Left ventricle myocardium inferior (tissue), 1 donor: ENCODE data around the gene SLC15A4. TPM values are rescaled to one million over a fixed set of nuclear protein-coding genes. Genes with fewer than 3 reads are reported as not detected.

Experiments
- DNase-seq: peaks from one replicate; pipeline ENCODE4 v3.0.0-alpha.2; 2020
- H3K27ac ChIP-seq: fragments of 200-600 bp; replicated peaks from 2 replicates; pipeline ENCODE4 v1.8.0; 2021
- H3K27me3 ChIP-seq: fragments of 200-600 bp; 2 replicates; pipeline ENCODE4 v1.8.0; 2021; ENCODE audit warnings: low read depth
- H3K36me3 ChIP-seq: fragments of 200-600 bp; 2 replicates; pipeline ENCODE4 v1.8.0; 2021
- H3K4me1 ChIP-seq: fragments of 200-600 bp; 2 replicates; pipeline ENCODE4 v1.8.0; 2021
- H3K4me3 ChIP-seq: fragments of 200-600 bp; 2 replicates; pipeline ENCODE4 v1.8.0; 2021; ENCODE audit warnings: mild to moderate bottlenecking, moderate library complexity
- H3K9me3 ChIP-seq: fragments of 200-600 bp; replicated peaks from 2 replicates; pipeline ENCODE4 v1.8.0; 2021
- CTCF ChIP-seq: fragments of 200-600 bp; IDR thresholded peaks from 2 replicates; pipeline ENCODE4 v1.8.0; 2021; ENCODE audit warnings: antibody characterized with exemption, mild to moderate bottlenecking, borderline replicate concordance
- intact Hi-C: fragments of 100-400 bp; cut with micrococcal nuclease; formaldehyde crosslinking; loops from one replicate; pipeline ENCODE4 v1.11.0; 2022
- total RNA-seq: library from RNA; stranded (reverse); fragmentation: NEBNext Ultra II Directional; extraction: Animal tissue kit (Norgen Biotek cat#: 25700); gene quantifications from one replicate; pipeline ENCODE4 v1.2.1, GENCODE V29; 2021
- donor health status: DM: no; HTN: yes; CAD: no; lungs with severe emphysema.

SLC15A4 gene
- total RNA-seq, 1 donor from 2014 or later = 15.4 TPM

GRCh38 chr12:128825835-128826234 is 2.1 kb upstream of the SLC15A4 start:
- no peaks in the 10 kb centered on the region for H3K36me3 ChIP-seq
- no peak for TF ChIP-seq CTCF
- H3K9me3 ChIP-seq = peaks cover 5% of the 10 kb centered on the region
- intact Hi-C loops = no loop called here
- no peaks in the 10 kb centered on the region for H3K27me3 ChIP-seq
- H3K4me1 ChIP-seq = peaks cover 38% of the 10 kb centered on the region
- no peak overlapping the region for H3K27ac ChIP-seq
- DNase-seq = no peak
- H3K4me3 ChIP-seq = no peak overlapping the region

- TF ChIP-seq CTCF = no peak
- intact Hi-C loops = no loop called here
- DNase-seq = peak; percentile 37
- no peaks in the 10 kb centered on the region for H3K27me3 ChIP-seq
- H3K4me1 ChIP-seq = peaks cover 62% of the 10 kb centered on the region
- peaks cover 5% of the 10 kb centered on the region for H3K9me3 ChIP-seq
- peak overlapping the region; percentile 95 for H3K4me3 ChIP-seq
- H3K36me3 ChIP-seq = no peaks in the 10 kb centered on the region
- H3K27ac ChIP-seq = peak overlapping the region; percentile 88
Measured at GRCh38 chr12:128823216-128823915, 392 bp downstream of the SLC15A4 start.

GRCh38 chr12:128820723-128821432 is 2.9 kb downstream of the SLC15A4 start:
- no peaks in the 10 kb centered on the region for H3K9me3 ChIP-seq
- intact Hi-C loops = no loop called here
- H3K27ac ChIP-seq = peak overlapping the region; percentile 88
- peaks cover 87% of the 10 kb centered on the region for H3K4me1 ChIP-seq
- H3K4me3 ChIP-seq = peak overlapping the region; percentile 7
- TF ChIP-seq CTCF = no peak
- no peaks in the 10 kb centered on the region for H3K36me3 ChIP-seq
- H3K27me3 ChIP-seq = no peaks in the 10 kb centered on the region
- DNase-seq = peak; percentile 53

- peak overlapping the region; percentile 7 for H3K4me3 ChIP-seq
- intact Hi-C loops = no loop called here
Measured at GRCh38 chr12:128820253-128820652, 3.5 kb downstream of the SLC15A4 start.

More at GRCh38 chr12:128820253-128820652, 3.5 kb downstream of the SLC15A4 start:
- no peak for DNase-seq
- H3K9me3 ChIP-seq = no peaks in the 10 kb centered on the region
- peak overlapping the region; percentile 88 for H3K27ac ChIP-seq
- peaks cover 93% of the 10 kb centered on the region for H3K4me1 ChIP-seq
- no peaks in the 10 kb centered on the region for H3K27me3 ChIP-seq
- H3K36me3 ChIP-seq = no peaks in the 10 kb centered on the region
- no peak for TF ChIP-seq CTCF
